Measurements from ENCODE around the gene PLD1.

Gene PLD1

DNA sequence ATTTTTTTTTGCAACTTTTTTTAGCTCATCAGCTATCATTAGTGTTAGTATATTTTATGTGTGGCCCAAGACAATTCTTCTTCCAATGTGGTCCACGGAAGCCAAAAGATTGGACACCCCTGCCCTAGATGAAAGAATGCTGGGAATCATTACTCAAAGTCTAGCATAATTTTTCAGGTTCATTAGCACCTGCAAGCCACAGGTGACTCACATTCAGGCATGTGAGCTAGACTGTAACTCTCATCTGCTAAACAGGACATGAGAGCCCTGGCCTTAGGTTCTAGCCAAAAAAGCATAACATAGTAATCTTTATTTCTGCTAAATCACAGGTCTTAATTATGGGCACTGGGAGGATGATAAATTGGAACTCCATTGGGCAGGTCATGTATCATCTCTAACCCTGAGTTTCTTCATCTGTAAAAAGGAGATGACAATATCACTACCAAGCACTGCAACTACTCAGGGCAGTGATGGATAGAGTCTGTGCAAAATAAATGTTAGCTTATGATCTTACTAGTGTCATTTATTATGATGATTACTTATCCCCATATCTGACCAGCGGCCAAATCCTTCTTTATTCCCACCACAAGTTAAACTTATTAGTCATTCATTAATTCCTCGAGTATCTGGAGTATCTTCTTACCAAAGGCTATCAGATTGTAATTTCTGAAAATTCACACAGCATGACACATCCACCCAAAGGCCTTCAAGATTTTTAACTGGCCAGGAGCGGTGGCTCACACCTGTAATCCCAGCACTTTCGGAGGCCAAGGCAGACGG, 125.0 kb downstream of the PLD1 start:
- Histone ChIP-seq H3K9me2 (replicated peaks; ENCODE audit: control insufficient read depth, low read length) (no peaks in the 10 kb centered on the region), H3K79me2 (ENCODE audit: control insufficient read depth, low read length) (no peaks in the 10 kb centered on the region), H3K4me3 (ENCODE audit: low read length) (no peak overlapping the region), H3K4me1 (ENCODE audit: control insufficient read depth, low read length) (no peaks in the 10 kb centered on the region), H3K9me3 (ENCODE audit: control insufficient read depth, insufficient read depth, low read length) (no peaks in the 10 kb centered on the region), H3K27ac (ENCODE audit: low read depth, low read length) (no peak overlapping the region), H4K20me1 (ENCODE audit: control insufficient read depth, insufficient read depth, low read depth, low read length) (no peaks in the 10 kb centered on the region), H3F3A (ENCODE audit: control insufficient read depth, insufficient read depth) (no peaks in the 10 kb centered on the region), H3K4me2 (ENCODE audit: low read length) (no peak overlapping the region), H3K36me3 (ENCODE audit: control insufficient read depth, low read length) (no peaks in the 10 kb centered on the region), H3K27me3 (ENCODE audit: control insufficient read depth, low read length) (peaks cover 3% of the 10 kb centered on the region; the same call in 1 of the 2 replicates)
- no peak for TF ChIP-seq EZH2phosphoT487 (IDR thresholded peaks at IDR 0.05; ENCODE audit: borderline replicate concordance, low read length)
- TF ChIP-seq, protein P1, sequence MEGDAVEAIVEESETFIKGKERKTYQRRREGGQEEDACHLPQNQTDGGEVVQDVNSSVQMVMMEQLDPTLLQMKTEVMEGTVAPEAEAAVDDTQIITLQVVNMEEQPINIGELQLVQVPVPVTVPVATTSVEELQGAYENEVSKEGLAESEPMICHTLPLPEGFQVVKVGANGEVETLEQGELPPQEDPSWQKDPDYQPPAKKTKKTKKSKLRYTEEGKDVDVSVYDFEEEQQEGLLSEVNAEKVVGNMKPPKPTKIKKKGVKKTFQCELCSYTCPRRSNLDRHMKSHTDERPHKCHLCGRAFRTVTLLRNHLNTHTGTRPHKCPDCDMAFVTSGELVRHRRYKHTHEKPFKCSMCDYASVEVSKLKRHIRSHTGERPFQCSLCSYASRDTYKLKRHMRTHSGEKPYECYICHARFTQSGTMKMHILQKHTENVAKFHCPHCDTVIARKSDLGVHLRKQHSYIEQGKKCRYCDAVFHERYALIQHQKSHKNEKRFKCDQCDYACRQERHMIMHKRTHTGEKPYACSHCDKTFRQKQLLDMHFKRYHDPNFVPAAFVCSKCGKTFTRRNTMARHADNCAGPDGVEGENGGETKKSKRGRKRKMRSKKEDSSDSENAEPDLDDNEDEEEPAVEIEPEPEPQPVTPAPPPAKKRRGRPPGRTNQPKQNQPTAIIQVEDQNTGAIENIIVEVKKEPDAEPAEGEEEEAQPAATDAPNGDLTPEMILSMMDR (IDR thresholded peaks at IDR 0.05; ENCODE audit: low read depth, low read length, poor library complexity, severe bottlenecking): no peak

DNA sequence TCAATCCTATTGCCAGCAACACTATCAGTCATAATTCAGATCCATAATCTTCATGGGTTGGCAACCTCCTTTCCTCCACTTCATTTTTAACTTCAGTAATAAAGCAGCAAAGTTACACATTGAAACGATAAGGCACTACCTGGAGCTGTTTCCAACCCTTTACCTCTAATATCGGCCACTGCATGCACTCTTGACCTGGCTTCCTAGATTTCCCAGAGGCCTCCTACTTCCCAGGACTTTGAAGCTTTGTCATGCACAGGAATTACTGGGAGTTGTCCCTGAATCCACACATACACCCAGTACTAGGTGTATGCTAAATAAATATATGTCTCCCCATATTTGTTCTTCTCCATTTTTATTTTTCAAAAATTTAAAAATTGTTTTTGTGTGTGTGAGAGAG, 126.1 kb downstream of the PLD1 start:
- no peak overlapping the region for H3K4me2 ChIP-seq (ENCODE audit: low read length)
- TF ChIP-seq, protein P1 (IDR thresholded peaks at IDR 0.05; ENCODE audit: low read depth, low read length, poor library complexity, severe bottlenecking): no peak
- no peak for TF ChIP-seq EZH2phosphoT487 (IDR thresholded peaks at IDR 0.05; ENCODE audit: borderline replicate concordance, low read length)
- H4K20me1 ChIP-seq (ENCODE audit: control insufficient read depth, insufficient read depth, low read depth, low read length): no peaks in the 10 kb centered on the region
- H3K4me1 ChIP-seq (ENCODE audit: control insufficient read depth, low read length): no peaks in the 10 kb centered on the region
- H3F3A ChIP-seq (ENCODE audit: control insufficient read depth, insufficient read depth): no peaks in the 10 kb centered on the region
- H3K9me3 ChIP-seq (ENCODE audit: control insufficient read depth, insufficient read depth, low read length): no peaks in the 10 kb centered on the region
- no peaks in the 10 kb centered on the region for H3K79me2 ChIP-seq (ENCODE audit: control insufficient read depth, low read length)
- no peak overlapping the region for H3K27ac ChIP-seq (ENCODE audit: low read depth, low read length)
- no peaks in the 10 kb centered on the region for H3K9me2 ChIP-seq (replicated peaks; ENCODE audit: control insufficient read depth, low read length)
- H3K4me3 ChIP-seq (ENCODE audit: low read length): no peak overlapping the region
- H3K36me3 ChIP-seq (ENCODE audit: control insufficient read depth, low read length): no peaks in the 10 kb centered on the region
- peaks cover 3% of the 10 kb centered on the region; the same call in 1 of the 2 replicates for H3K27me3 ChIP-seq (ENCODE audit: control insufficient read depth, low read length)

DNA sequence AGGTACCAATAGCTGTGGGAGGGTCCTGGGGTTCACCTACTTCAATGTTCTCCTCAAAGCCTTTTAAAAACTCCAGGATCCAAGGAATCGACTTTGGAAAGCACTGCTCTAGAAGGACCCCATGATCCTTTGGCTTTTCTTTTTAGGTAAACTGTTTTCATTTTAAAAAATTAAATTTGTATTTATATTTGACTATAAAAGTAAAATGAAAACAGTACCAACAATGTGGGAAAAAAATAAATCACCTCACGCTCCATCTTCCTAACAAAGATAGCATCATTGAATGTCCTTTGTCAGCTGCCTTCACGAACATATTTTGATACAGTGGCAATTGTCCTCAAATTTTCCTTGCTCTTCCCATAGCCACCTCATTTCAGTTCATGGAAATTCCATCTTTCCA, 127.5 kb downstream of the PLD1 start:
- Histone ChIP-seq H4K20me1 (ENCODE audit: control insufficient read depth, insufficient read depth, low read depth, low read length) (no peaks in the 10 kb centered on the region), H3K27me3 (ENCODE audit: control insufficient read depth, low read length) (peaks cover 3% of the 10 kb centered on the region; the same call in 1 of the 2 replicates), H3K4me2 (ENCODE audit: low read length) (no peak overlapping the region), H3K4me1 (ENCODE audit: control insufficient read depth, low read length) (no peaks in the 10 kb centered on the region), H3K4me3 (ENCODE audit: low read length) (no peak overlapping the region), H3K9me3 (ENCODE audit: control insufficient read depth, insufficient read depth, low read length) (no peaks in the 10 kb centered on the region), H3K27ac (ENCODE audit: low read depth, low read length) (no peak overlapping the region), H3K9me2 (replicated peaks; ENCODE audit: control insufficient read depth, low read length) (no peaks in the 10 kb centered on the region), H3K36me3 (ENCODE audit: control insufficient read depth, low read length) (no peaks in the 10 kb centered on the region), H3K79me2 (ENCODE audit: control insufficient read depth, low read length) (no peaks in the 10 kb centered on the region), H3F3A (ENCODE audit: control insufficient read depth, insufficient read depth) (no peaks in the 10 kb centered on the region)
- no peak for TF ChIP-seq EZH2phosphoT487 (IDR thresholded peaks at IDR 0.05; ENCODE audit: borderline replicate concordance, low read length)
- TF ChIP-seq, protein P1 (IDR thresholded peaks at IDR 0.05; ENCODE audit: low read depth, low read length, poor library complexity, severe bottlenecking): no peak
